IPS-11a (cell line): ENCODE results near the gene ZBTB7A.

Source experiments
- H3K4me3 ChIP-seq: one replicate; pipeline ENCODE4 v1.5.1; 2013; ENCODE audit warnings: low read depth, low read length, control low read depth

Gene ZBTB7A

DNA sequence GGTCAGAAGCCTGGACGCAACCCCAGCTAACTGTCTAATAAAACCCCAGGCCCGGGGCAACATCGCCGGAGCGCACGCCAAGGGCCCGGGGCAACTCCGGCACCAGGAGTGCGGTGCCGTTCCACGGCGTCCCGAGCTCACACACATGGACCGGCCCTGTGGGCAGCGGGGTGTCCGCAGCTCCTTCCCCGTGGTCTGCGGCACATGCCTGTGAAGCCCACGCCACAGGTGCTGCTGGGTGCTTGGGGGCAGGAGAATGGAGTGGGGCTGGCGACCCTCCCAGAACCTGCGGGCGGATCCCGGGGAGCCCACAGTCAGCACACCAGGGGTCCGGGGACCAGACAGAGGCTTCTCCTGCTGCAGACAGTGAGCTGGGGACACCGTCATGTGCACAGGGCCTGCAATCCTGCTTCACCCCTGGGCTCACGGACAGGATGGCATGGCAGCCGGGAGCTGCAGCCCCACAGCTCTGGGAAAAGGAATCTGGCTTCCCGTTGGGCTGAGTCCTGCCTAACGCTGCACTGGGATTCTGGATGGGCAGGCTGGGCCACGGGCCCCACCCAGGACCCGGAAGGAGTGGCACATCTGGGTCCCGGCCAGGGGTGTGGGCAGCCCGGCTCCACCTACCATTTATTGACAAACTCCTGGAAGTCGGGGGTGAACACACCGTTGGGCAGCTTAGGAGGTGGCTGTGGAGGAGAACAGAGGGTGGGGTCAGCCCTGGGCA is 28.2 kb upstream of the ZBTB7A start:
- H3K4me3 ChIP-seq, result no peak overlapping the region

DNA sequence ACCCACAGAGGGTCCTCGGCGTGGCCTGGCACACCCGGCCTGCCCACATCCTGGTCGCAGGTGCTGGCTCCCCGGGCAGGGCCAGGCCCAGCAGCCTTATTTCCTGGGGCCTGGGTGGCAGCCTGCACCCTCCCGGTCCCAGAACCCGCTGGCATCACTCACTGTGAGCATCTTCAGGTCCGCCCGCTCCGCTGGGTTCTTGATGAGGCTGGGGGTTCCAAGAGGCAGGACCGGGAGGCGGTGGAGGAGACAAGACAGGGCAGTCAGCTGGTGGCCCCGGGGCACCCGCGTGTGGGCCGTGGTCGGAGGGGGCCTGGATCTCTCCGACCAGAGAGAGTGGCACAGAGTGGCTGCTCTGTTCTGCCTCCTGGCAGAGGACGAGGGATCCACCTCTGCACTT is 27.6 kb upstream of the ZBTB7A start:
- no peak overlapping the region for H3K4me3 ChIP-seq

DNA sequence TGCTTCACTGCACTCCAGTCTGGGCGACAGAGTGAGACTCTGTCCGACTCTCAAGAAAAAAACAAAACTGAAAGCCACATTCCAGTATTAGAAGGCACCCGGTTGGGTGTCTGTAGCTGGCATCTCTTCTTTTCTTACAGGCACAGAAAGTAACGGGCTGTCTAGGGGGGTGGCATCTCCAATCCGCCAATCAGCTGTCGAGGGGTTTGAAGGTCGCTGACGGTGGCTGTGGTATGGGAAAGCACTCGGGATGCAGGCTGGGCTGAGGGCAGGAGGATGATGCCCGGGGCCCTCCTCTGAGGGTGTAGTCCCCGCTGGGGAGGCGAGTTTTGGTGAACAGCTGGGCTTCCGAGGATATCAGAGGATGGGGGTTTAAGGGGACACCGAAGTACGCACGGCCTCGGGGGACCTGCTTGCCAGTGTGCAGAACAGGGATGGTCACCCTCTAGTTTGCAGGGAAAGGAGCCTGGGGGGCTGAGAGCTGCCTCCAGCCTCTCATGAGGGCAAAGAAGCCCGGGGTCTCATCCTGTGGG is 27.0 kb upstream of the ZBTB7A start:
- no peak overlapping the region for H3K4me3 ChIP-seq

DNA sequence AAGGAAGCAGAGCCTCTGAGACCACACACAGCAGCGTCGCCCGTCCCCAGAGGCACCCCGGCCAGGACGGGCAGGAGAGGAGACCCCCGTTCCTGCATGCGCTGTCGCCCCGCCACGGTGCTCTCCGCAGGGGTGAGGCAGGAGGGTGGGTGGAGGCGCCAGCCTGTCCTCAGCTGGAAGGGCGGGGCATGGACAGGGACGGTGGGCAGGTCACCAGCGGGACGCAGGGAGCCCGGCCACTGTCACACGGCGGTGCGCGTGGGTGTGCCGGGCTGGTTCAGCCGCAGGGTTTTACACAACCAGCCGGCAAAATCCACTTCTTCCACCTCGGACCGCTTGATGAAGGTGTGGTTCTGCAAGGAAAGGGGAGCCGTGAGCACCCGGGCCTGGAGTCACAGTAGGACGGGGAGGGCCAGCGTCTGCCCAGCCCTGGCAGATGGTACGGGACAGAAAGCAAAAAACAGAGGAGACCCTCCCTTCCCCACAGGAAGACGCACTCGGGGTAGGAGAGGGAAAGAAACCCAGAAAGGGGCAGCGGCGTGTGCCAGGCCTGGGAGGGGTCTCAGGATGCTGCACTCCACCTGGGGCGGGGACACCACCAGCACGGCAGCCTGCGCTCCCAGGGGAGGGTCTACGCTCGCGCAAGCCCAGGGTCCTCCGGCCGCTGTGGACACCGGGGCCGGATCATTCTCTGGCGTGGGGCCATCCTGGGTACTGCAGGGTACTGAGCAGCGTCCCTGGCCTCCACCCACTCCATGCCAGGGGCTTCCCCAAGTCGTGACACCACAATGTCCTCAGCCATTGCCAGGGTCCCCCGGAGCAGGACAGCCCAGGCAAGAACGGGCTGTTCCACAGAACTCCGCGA is 23.9 kb upstream of the ZBTB7A start:
- no peak overlapping the region for H3K4me3 ChIP-seq

DNA sequence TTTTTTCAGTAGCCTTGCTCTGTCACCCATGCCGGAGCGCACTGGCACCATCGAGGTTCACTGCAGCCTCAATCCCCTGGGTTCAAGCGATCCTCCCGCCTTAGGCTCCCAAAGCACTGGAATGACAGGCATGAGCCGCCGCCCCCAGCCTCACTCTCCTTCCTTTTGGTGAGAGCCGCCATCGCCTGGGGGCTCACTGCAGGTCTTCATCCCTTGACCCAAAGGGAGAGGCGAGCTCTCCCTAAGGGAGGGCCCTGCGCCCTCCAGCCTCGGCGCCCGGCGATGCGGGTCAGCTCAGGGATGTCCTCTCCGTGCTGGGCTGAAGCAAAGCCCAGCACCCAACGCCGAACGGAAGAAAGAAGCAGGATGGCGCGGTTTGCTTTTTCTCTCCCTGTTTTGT is 23.2 kb upstream of the ZBTB7A start:
- no peak overlapping the region for H3K4me3 ChIP-seq

DNA sequence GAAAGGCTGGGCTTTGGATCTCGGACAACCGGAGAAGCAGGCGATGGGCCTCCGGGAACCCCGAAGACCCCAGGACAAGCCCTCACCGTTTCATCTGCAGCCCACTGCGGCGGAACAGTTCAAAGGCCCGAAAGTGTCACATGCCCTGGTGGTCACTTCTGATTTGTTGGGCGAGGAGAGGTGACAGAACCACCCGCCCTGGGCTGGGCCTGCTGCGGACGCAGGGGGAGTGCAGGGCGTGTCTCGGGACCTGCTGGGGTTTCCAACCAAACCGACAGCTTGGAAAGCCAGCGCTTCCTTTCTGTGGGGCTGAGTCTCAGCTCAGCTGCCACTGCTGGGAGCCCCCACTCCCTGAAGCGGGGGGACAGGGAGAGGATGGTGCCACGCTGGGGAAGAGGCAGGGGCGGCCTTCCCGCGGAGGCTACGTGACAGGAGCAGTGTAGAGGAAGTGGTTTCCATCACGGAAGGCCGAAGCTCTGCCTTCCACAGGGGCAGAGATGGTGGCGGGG is 22.8 kb upstream of the ZBTB7A start:
- no peak overlapping the region for H3K4me3 ChIP-seq

DNA sequence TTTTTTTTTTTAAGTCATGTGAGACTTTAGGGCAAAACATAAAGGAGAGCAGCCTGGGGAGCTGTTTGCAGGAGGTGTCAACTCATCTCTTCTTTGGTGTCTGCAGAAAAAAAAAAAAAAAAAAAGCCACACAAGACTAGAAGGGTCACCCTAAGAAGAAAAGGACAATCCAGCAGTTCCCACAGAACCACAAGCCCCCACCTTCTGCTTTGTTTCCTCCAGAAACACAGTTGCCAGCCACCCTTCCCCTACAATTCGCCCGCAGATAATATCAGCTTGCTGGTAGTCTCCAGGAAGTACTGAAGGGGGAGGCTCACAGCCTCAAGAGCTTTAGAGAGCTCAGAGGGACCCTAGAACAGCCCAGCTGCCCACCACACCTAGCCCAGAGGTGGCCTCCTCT is 22.3 kb upstream of the ZBTB7A start:
- H3K4me3 ChIP-seq, result no peak overlapping the region

DNA sequence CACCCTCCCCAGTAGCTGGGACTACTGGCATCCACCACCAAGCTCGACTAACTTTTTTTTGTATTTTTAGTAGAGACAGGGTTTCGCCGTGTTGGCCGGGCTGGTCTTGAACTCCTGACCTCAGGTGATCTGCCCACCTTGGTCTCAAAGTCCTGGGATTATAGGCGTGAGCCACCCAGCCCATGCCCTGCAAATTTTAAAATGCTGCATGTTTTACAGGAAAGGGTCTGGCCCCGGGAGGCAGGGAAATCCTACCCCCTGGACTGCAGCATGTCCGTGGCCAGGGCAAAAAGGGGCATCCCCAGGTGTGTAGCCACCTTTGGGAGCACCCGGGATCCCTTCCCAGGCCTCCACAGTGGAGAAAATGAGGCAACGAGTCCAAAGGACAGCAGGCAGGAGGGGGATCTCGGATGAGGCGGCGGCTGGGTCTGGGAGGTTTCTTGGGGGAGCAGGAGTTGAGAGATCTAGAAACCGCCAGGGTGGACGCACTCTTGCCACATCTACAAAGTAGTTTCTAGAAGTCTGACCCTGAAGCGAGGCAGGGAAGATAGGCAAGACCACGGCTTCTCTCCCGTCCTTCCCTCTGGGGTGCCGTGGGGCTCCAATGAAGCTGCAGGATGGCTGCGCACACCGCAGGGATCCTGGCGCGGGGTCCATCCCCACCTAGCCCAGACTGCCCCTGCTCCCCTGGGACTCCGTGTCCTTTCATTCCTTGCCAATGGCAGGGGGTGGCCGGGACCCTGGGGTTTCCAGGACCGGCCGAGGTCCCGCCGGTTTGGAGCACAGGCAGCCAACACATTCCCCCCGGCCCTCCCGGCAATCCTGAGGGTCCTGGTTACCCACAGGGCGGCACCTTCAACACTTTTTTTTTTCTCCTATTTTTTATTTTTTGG is 21.3 kb upstream of the ZBTB7A start:
- H3K4me3 ChIP-seq, result no peak overlapping the region

DNA sequence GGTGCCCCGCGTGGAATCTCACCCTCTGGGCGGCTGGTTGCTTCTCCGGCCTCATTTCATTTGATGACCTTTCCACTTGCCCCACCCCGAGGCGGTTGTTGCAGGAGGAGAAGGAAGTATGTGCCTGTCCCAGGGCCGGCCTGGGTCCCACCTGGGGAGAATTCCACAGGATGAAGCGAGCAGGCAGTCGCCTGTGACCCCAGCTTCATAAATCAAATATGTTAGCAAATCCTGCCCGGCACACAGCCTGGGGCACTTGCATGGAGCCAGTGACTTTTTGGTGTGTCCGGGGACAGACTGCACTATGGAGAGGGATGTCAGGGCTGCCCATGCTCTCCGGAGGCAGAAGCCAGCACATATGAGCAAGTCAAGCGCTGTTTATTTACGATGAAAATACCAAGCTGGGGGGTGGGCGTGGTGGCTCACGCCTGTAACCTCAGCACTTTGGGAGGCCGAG is 19.7 kb upstream of the ZBTB7A start:
- no peak overlapping the region for H3K4me3 ChIP-seq

DNA sequence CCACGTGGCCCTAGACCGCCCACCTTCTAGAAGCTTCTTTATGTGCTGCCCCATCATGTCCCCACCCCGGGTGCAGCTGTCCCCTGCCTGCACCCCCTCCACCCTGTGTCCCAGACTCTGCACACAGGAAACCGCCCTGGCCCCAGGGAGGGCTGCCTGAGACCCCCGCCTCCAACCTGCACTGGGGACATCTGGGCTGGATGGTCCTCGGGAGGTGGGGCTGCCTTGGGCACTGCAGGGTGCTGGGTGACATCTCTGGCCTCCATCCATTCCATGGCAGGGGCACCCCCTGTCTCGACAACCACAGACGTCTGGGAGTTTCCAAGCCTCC is 17.8 kb upstream of the ZBTB7A start:
- no peak overlapping the region for H3K4me3 ChIP-seq

DNA sequence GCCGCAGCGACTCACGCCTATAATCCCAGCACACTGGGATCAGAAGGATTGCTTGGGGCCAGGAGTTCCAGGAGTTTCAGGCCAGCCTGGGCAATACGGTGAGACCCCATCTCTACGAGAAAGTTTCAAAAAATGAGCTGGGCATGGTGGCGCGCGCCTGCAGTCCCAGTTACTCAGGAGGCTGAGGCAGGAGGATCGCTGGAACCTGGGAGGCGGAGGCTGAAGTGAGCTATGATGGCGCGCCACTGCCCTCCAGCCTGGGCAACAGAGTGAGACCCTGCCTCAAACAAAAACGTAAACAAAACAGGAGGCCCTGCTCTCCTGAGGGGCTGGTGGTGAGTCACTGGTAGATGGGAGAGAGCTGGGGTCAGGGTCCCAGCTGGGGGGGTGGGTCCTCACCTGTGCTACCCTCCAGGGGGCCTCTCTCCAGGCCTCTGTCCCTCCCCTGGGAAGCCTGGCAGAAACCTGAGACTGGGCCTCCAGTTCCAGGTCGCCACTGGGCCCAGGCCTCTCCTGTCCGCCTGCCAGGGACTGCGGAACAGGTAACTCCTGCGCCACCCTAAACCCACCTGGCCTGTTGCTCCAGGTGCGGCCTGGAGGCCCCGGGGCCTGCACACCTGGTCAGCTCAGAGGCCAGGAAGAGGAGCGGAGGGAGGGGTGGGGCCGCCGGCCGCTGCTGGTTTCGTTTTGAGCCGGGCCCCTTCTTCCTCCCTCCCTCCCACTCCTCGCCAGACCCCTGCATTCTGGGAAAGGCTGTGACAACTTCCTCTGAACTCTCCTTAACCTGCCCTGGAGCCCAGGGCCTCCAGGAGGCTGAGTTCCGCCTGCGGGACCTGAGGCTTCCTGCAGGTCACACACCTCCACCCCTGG is 17.2 kb upstream of the ZBTB7A start:
- H3K4me3 ChIP-seq, result no peak overlapping the region

DNA sequence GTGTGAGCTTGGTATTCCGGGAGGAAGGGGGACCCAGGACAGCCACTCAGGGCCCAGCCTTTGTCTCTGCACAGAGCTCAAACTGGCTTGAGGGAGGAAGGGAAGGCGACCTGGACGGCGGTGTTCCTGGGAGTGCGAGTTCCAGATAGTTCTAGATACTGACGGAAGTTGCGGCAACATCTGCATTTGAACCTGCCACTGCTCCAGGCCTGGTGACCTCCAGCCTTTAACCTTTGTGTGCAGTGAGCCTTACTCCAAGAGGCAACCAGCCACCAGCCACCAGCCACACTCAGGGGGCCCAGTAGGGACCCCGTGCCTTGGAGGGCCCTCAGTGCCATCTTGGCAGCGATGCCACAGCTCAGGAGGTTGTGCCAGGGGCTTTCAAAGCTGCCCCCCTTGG is 15.5 kb upstream of the ZBTB7A start:
- no peak overlapping the region for H3K4me3 ChIP-seq

DNA sequence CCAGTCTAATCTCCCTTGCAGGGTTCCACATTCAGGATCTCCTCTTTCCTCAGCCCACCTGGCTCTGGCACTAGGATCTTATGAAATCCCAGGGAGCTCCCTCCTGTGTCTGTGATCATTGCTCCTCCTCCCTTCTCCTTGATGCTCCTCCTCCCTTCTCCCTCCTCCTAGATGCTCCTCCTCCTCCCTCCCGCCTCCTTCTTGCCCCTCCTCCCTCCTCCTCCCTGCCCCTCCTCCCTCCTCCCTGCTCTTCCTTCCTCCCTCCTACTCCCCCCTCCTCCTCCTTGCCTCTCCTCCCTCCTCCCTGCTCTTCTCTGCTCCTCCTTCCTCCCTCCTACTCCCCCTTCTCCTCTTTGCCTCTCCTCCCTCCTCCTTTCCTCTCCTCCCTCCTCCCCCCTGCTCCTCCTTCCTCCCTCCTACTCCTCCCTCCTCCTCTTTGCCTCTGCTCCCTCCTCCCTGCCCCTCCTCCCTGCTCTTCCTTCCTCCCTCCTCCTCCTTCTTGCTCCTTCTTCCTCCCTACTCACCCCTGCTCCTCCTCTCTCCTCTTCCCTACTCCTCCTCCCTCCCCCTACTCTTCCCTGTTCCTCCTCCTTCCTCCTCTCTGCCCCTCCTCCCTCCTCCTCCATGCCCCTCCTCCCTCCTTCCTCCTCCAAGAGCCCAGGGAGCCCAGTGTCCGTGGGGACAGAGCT is 14.9 kb upstream of the ZBTB7A start:
- no peak overlapping the region for H3K4me3 ChIP-seq

DNA sequence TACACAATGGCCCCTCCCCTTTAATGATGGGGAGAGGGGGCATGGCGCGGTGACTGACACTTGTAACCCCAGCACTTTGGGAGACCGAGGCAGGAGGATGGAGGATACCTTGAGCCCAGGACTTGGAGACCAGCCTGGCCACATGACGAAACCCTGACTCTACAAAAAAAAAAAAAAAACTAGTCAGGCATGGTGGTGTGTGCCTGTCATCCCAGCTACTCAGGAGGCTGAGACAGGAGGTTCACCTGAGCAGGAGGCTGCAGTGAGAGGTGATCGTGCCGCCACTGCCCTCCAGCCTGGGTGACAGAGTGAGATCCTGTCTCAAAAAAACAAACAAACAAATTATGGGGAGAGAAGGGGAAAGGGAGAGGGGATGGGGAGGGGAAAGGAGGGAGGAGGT is 13.8 kb upstream of the ZBTB7A start:
- no peak overlapping the region for H3K4me3 ChIP-seq

DNA sequence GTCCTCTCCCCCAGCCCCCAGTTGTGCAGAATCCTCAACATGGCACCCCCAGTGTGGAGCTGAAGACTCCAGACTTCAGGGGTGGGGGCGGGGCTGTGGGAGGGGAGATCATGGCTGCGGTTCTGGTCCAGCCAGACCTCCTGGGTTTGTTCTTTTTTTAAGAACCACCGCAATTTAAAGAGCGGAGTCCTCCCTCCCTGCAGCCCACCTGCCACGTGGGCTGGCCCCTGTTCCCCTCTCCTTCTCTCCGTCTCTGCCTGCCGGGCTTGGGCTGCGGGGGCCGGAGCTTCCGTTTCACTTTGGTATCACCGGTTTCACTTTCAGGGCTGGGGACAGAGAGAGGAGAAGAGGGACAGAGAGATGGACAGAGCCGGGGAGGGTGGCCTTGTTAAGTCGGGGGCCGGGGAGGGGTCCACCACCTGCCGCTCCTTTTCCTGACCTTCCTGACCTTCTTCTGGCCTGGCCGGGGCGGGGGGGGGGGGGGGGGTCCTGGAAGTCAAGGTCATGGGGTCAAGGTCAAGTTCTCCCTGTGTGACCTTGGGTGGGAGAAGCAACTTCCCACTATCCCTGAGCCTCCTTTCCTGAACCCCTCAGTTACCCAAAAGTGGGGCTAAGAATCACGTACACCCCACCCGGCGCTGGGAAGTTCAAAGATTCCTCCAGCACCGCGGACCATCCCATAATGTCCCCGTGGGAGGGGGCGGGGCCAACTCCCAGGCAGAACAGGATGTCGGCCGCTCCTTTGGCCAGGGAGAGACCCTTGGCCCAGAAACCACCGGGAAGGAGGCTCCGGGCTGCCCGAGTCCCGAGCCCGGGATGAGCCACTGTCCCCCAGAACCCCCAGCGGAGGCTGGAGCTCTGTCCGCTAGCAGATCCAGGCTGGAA is 11.3 kb upstream of the ZBTB7A start:
- H3K4me3 ChIP-seq, result no peak overlapping the region

DNA sequence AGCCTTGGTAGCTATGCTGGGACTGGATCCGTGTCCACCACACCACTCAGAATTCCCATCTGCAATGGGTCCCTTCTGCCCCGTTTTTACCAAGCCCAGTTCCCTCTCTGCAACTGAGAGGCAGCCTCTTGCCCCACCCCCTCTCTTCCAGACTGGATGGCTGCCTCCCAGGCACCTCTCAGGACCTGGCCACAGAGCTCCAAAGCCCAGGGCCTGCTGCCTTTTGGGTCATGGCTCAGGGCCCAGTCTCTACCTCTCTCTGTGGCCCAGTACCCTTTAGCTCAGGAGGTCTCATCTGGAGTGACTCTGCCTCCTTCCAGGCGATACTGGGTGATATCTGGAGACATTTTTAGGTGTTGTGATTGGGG is 10.3 kb upstream of the ZBTB7A start:
- no peak overlapping the region for H3K4me3 ChIP-seq

DNA sequence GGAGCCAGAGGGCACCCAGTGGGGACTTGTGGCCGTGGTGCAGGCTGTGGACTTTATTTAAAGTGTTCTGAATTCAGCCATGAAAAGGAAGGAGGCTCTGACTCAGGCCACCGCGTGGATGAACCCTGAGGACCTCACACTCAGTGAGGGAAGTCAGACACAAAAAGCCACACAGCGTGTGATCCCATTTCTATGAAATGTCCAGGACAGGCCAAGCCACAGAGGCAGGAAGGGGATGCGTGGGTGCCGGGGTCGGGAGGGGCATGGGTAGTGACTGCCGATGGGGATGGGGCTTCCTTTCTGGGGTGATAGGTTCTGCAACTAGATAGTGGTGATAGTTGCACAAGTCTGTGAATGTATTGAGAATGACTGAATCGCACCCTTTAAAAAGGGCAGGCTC is 8.7 kb upstream of the ZBTB7A start:
- no peak overlapping the region for H3K4me3 ChIP-seq

DNA sequence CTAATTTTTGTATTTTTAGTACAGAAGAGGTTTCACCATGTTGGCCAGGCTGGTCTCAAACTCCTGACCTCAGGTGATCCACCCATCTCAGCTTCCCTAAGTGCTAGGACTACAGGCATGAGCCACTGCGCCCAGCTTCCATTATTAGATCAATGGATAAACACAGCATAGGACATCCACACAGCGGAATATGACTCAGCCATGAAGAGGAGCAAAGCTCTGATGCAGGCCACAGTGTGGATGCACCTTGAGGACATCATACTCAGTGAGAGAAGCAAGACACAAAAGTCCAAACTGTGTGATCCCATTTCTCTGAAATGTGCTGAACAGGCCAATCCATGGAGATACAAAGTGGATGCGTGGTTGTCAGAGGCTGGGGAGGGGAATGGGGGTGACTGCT is 4.9 kb upstream of the ZBTB7A start:
- no peak overlapping the region for H3K4me3 ChIP-seq
